CD4-positive, alpha-beta T cell (primary cell): ENCODE results near the gene DNAJA1. TPM values are rescaled to one million over a fixed set of nuclear protein-coding genes. Genes with fewer than 3 reads are reported as not detected.
A peak's percentile ranks its signal among the peaks of the same experiment; 100 is the strongest.

Experiments used
- ATAC-seq: fragments of 200-7000 bp; cut with Tn5 transposase; one replicate; pipeline ENCODE4 v1.10.0; 2022; ENCODE audit warnings: mild to moderate bottlenecking; ENCODE audit not compliant: poor library complexity
- CTCF ChIA-PET: fragments of 350-600 bp; sonication (Branson Sonifier 250); formaldehyde crosslinking; loops from one replicate; lab custom pipeline; 2021; ENCODE audit warnings: antibody characterized with exemption, inconsistent platforms; lab: Charles Lee
- POLR2A ChIA-PET: fragments of 350-600 bp; sonication (Branson Sonifier 250); formaldehyde crosslinking; loops from one replicate; lab custom pipeline; 2021; ENCODE audit warnings: antibody characterized with exemption, inconsistent platforms; lab: Charles Lee
- DNase-seq, 14 experiments: peaks; one replicate each; pipeline ENCODE4 v3.0.0-alpha.2; 2013 to 2020; ENCODE audit warnings: mixed read lengths in 2 of 14
- H3K27ac ChIP-seq, 2 donors: one replicate each; pipeline versions ENCODE4 v1.5.1 to v1.7.0; 2013; ENCODE audit warnings: low read length in 2 of 2, low read depth in 1 of 2, mild to moderate bottlenecking in 1 of 2
- H3K27me3 ChIP-seq, 2 experiments: 1 replicate in 1 of 2; 2 replicates in 1 of 2; pipeline versions ENCODE4 v1.6.1 to v1.7.0; 2013; ENCODE audit warnings: low read length in 2 of 2, control low read depth in 1 of 2, mild to moderate bottlenecking in 1 of 2, moderate library complexity in 1 of 2; ENCODE audit not compliant: insufficient read depth in 2 of 2, control insufficient read depth in 1 of 2
- H3K36me3 ChIP-seq: one replicate; pipeline ENCODE4 v1.6.1; 2013; ENCODE audit warnings: low read length, control low read depth; ENCODE audit not compliant: insufficient read depth
- H3K4me1 ChIP-seq: one replicate; pipeline ENCODE4 v1.6.1; 2013; ENCODE audit warnings: low read length, control low read depth; ENCODE audit not compliant: insufficient read depth
- H3K4me3 ChIP-seq: one replicate; pipeline ENCODE4 v1.5.1; 2013; ENCODE audit warnings: mild to moderate bottlenecking, low read length, moderate library complexity
- H3K9me3 ChIP-seq, 2 experiments: 1 replicate in 1 of 2; 2 replicates in 1 of 2; pipeline versions ENCODE4 v1.6.1 to v1.7.0; 2013; ENCODE audit warnings: low read length in 2 of 2, mild to moderate bottlenecking in 2 of 2, control low read depth in 1 of 2, moderate library complexity in 1 of 2; ENCODE audit not compliant: control insufficient read depth in 1 of 2, insufficient read depth in 1 of 2
- H3K27ac Mint-ChIP-seq: one replicate; pipeline ENCODE4 v1.8.0; 2020; ENCODE audit warnings: mixed read lengths
- H3K27me3 Mint-ChIP-seq: one replicate; pipeline ENCODE4 v1.8.0; 2021; ENCODE audit warnings: mixed read lengths
- H3K36me3 Mint-ChIP-seq: one replicate; pipeline ENCODE4 v1.8.0; 2021; ENCODE audit warnings: low read depth, mixed read lengths
- H3K4me1 Mint-ChIP-seq: one replicate; pipeline ENCODE4 v1.8.0; 2021; ENCODE audit warnings: low read depth, mixed read lengths
- H3K4me3 Mint-ChIP-seq: one replicate; pipeline ENCODE4 v1.8.0; 2020; ENCODE audit warnings: mild to moderate bottlenecking, mixed read lengths
- H3K9me3 Mint-ChIP-seq: one replicate; pipeline ENCODE4 v1.8.0; 2020; ENCODE audit warnings: mixed read lengths
- CTCF ChIP-seq: fragments of 200-600 bp; IDR thresholded peaks from one replicate; pipeline ENCODE4 v1.8.0; 2022; ENCODE audit warnings: antibody characterized with exemption, mild to moderate bottlenecking
- intact Hi-C, 2 experiments: fragments of 100-400 bp; cut with DNase I in 1 of 2; cut with micrococcal nuclease in 1 of 2; formaldehyde crosslinking; loops; one replicate each; pipeline versions ENCODE4 v1.15.1 to v1.9.0; 2023 to 2025; cut with DNase I, micrococcal nuclease
- total RNA-seq, 174 experiments: library from RNA in 2 of 174; stranded (reverse) in 2 of 174; gene quantifications; one replicate each; pipeline ENCODE4 v1.2.3 and lab custom pipeline; 2021 to 2026

Gene DNAJA1
- total RNA-seq, 2 experiments from 2014 or later, result 150 to 156 TPM

- DNase-seq (no peak), ATAC-seq (no peak)
- H3K9me3 Mint-ChIP-seq, result no peaks in the 10 kb centered on the region
- H3K36me3 Mint-ChIP-seq, result peaks cover 53% of the 10 kb centered on the region
- H3K9me3 ChIP-seq, result no peaks in the 10 kb centered on the region
- peak overlapping the region; percentile 3 to 37 for H3K27ac ChIP-seq
- TF ChIP-seq CTCF, result no peak
- peak overlapping the region; percentile 80 for H3K27ac Mint-ChIP-seq
- intact Hi-C loops, result loop anchor here in 1 of 2 experiments (5.0 kb wide), 1 partner anchor 33 kb away; the partner anchor contains the start of gene SMU1
- peak overlapping the region; percentile 83 for H3K4me3 Mint-ChIP-seq
- no peaks in the 10 kb centered on the region for H3K27me3 Mint-ChIP-seq
- H3K36me3 ChIP-seq, result peaks cover 43% of the 10 kb centered on the region
- peaks cover 15% of the 10 kb centered on the region for H3K4me1 ChIP-seq
- CTCF ChIA-PET, result no interaction called here
- peaks cover 28% of the 10 kb centered on the region for H3K4me1 Mint-ChIP-seq
- POLR2A ChIA-PET, result interaction anchor here (1.3 to 3.6 kb wide), 2 partner anchors 19 to 246 kb away, joined by 4 to 16 read pairs; partner anchors contain the start of genes DNAJA1 and NFX1
- peak overlapping the region; percentile 63 for H3K4me3 ChIP-seq
- no peaks in the 10 kb centered on the region for H3K27me3 ChIP-seq
Measured at GRCh38 chr9:33044677-33045282, 19.7 kb downstream of the DNAJA1 start.

GRCh38 chr9:33046061-33046460 lies 21.0 kb downstream of the DNAJA1 start:
- intact Hi-C loops, result no loop called here
- no peaks in the 10 kb centered on the region for H3K27me3 ChIP-seq
- Mint-ChIP-seq H3K27me3 (no peaks in the 10 kb centered on the region), H3K36me3 (peaks cover 48% of the 10 kb centered on the region), H3K9me3 (no peaks in the 10 kb centered on the region), H3K4me3 (no peak overlapping the region), H3K27ac (no peak overlapping the region), H3K4me1 (peaks cover 32% of the 10 kb centered on the region)
- no peak for TF ChIP-seq CTCF
- DNase-seq, result no peak
- no peak for ATAC-seq
- ChIA-PET CTCF (interaction anchor here (0.6 kb wide), 1 partner anchor 457 kb away, joined by 3 read pairs; no protein-coding TSS in a partner anchor), POLR2A (no interaction called here)
- H3K4me3 ChIP-seq, result no peak overlapping the region
- H3K27ac ChIP-seq, result no peak overlapping the region
- H3K4me1 ChIP-seq, result peaks cover 15% of the 10 kb centered on the region
- peaks cover 38% of the 10 kb centered on the region for H3K36me3 ChIP-seq
- H3K9me3 ChIP-seq, result no peaks in the 10 kb centered on the region

GRCh38 chr9:33048054-33048465 lies 23.0 kb downstream of the DNAJA1 start:
- CTCF ChIA-PET, result interaction anchor here (0.8 kb wide), 1 partner anchor 122 kb away, joined by 3 read pairs; no protein-coding TSS in a partner anchor
- Mint-ChIP-seq H3K4me1 (peaks cover 32% of the 10 kb centered on the region), H3K27ac (no peak overlapping the region), H3K9me3 (no peaks in the 10 kb centered on the region), H3K36me3 (peaks cover 60% of the 10 kb centered on the region), H3K4me3 (no peak overlapping the region), H3K27me3 (no peaks in the 10 kb centered on the region)
- Histone ChIP-seq H3K9me3 (no peaks in the 10 kb centered on the region), H3K27me3 (no peaks in the 10 kb centered on the region), H3K27ac (no peak overlapping the region), H3K36me3 (peaks cover 56% of the 10 kb centered on the region), H3K4me1 (peaks cover 15% of the 10 kb centered on the region), H3K4me3 (no peak overlapping the region)
- no peak for TF ChIP-seq CTCF
- POLR2A ChIA-PET, result interaction anchor here (0.8 kb wide), 1 partner anchor 22 kb away, joined by 3 read pairs; no protein-coding TSS in a partner anchor
- DNase-seq, result no peak
- intact Hi-C loops, result no loop called here
- no peak for ATAC-seq
